CD8-positive, alpha-beta memory T cell (primary cell): ENCODE data around the gene ZC3H4. TPM values are rescaled to one million over a fixed set of nuclear protein-coding genes. Genes with fewer than 3 reads are reported as not detected.

Experiments used
- CTCF ChIA-PET: fragments of 350-600 bp; sonication (Branson Sonifier 250); formaldehyde crosslinking; loops from one replicate; lab custom pipeline; 2021; ENCODE audit warnings: antibody characterized with exemption; lab: Charles Lee
- POLR2A ChIA-PET: fragments of 350-600 bp; sonication (Branson Sonifier 250); formaldehyde crosslinking; loops from one replicate; lab custom pipeline; 2021; ENCODE audit warnings: antibody characterized with exemption; lab: Charles Lee
- DNase-seq, 5 donors: peaks; one replicate each; pipeline versions ENCODE4 v3.0.0 to v3.0.0-alpha.2; 2020 to 2022; ENCODE audit warnings: mixed read lengths in 1 of 5
- H3K27ac ChIP-seq: one replicate; pipeline ENCODE4 v1.7.0; 2013; ENCODE audit warnings: low read depth, mild to moderate bottlenecking, low read length, moderate library complexity
- H3K27me3 ChIP-seq: 2 replicates; pipeline ENCODE4 v1.7.0; 2013; ENCODE audit warnings: low read length, mild to moderate bottlenecking; ENCODE audit not compliant: insufficient read depth, poor library complexity, severe bottlenecking
- H3K36me3 ChIP-seq: 2 replicates; pipeline ENCODE4 v1.7.0; 2013; ENCODE audit warnings: mild to moderate bottlenecking, low read length, moderate library complexity; ENCODE audit not compliant: insufficient read depth
- H3K4me1 ChIP-seq: 2 replicates; pipeline ENCODE4 v1.7.0; 2013; ENCODE audit warnings: mild to moderate bottlenecking, low read length, moderate library complexity; ENCODE audit not compliant: insufficient read depth
- H3K4me3 ChIP-seq: 2 replicates; pipeline ENCODE4 v1.7.0; 2013; ENCODE audit warnings: mild to moderate bottlenecking, low read length
- H3K9me3 ChIP-seq: 2 replicates; pipeline ENCODE4 v1.7.0; 2013; ENCODE audit warnings: mild to moderate bottlenecking, low read length
- H3K27ac Mint-ChIP-seq, 8 donors: one replicate each; pipeline ENCODE4 v1.8.0; 2020 to 2021; ENCODE audit warnings: mixed read lengths in 8 of 8, mild to moderate bottlenecking in 6 of 8, inconsistent platforms in 3 of 8, moderate library complexity in 3 of 8
- H3K27me3 Mint-ChIP-seq, 2 donors: one replicate each; pipeline ENCODE4 v1.8.0; 2020 to 2021; ENCODE audit warnings: mixed read lengths in 2 of 2, mild to moderate bottlenecking in 1 of 2, moderate library complexity in 1 of 2
- H3K36me3 Mint-ChIP-seq, 3 donors: one replicate each; pipeline ENCODE4 v1.8.0; 2020 to 2021; ENCODE audit warnings: mixed read lengths in 3 of 3, inconsistent platforms in 1 of 3, mild to moderate bottlenecking in 1 of 3
- H3K4me1 Mint-ChIP-seq, 3 donors: one replicate each; pipeline ENCODE4 v1.8.0; 2020 to 2021; ENCODE audit warnings: mixed read lengths in 3 of 3, inconsistent platforms in 1 of 3, mild to moderate bottlenecking in 1 of 3
- H3K4me3 Mint-ChIP-seq, 7 donors: one replicate each; pipeline ENCODE4 v1.8.0; 2020 to 2021; ENCODE audit warnings: mixed read lengths in 7 of 7, mild to moderate bottlenecking in 6 of 7, moderate library complexity in 4 of 7, inconsistent platforms in 2 of 7
- H3K9me3 Mint-ChIP-seq, 5 donors: one replicate each; pipeline ENCODE4 v1.8.0; 2020 to 2022; ENCODE audit warnings: mixed read lengths in 5 of 5, mild to moderate bottlenecking in 3 of 5, moderate library complexity in 2 of 5, inconsistent platforms in 1 of 5
- polyA plus RNA-seq: library from polyadenylated mRNA; unstranded; fragments of 300-500 nt; fragmentation: Illumina TruSeq; gene quantifications from one replicate; pipeline ENCODE4 v1.2.3, GENCODE V29; 2021
- total RNA-seq, 2 experiments: library from RNA; stranded (reverse); gene quantifications; one replicate each; pipeline ENCODE4 v1.2.3, GENCODE V29; 2021

The ZC3H4 gene
- total and polyA plus RNA-seq, 3 experiments from 2014 or later, result 3.2 to 99.6 (median 90.3) TPM

GRCh38 chr19:47155148-47155547 lies 41.6 kb upstream of the ZC3H4 start:
- Mint-ChIP-seq H3K27ac (peak overlapping the region in 4 of 8 donors; percentile 55 to 81 (median 61)), H3K36me3 (peaks cover 16 to 49% (median 22%) of the 10 kb centered on the region in 3 donors), H3K4me3 (peak overlapping the region in 5 of 7 donors; percentile 8 to 47 (median 23)), H3K4me1 (peaks cover 40 to 71% (median 58%) of the 10 kb centered on the region in 3 donors), H3K27me3 (no peaks in the 10 kb centered on the region), H3K9me3 (no peaks in the 10 kb centered on the region)
- H3K9me3 ChIP-seq, result no peaks in the 10 kb centered on the region
- no peak for DNase-seq
- ChIA-PET CTCF (interaction anchor here (6.9 to 20.5 kb wide), 2 partner anchors 32 to 92 kb away, joined by 47 to 342 read pairs; no protein-coding TSS in a partner anchor), POLR2A (interaction anchor here (0.6 kb wide), 1 partner anchor 366 kb away, joined by 5 read pairs; no protein-coding TSS in a partner anchor)
- no peak overlapping the region for H3K4me3 ChIP-seq
- H3K27ac ChIP-seq, result no peak overlapping the region
- no peaks in the 10 kb centered on the region for H3K27me3 ChIP-seq
- H3K4me1 ChIP-seq, result peaks cover 50% of the 10 kb centered on the region
- H3K36me3 ChIP-seq, result peaks cover 33% of the 10 kb centered on the region

- ChIA-PET CTCF (interaction anchor here (1.3 to 20.5 kb wide), 4 partner anchors 24 to 140 kb away, joined by 3 to 342 read pairs (median 5); no protein-coding TSS in a partner anchor), POLR2A (no interaction called here)
- no peaks in the 10 kb centered on the region for H3K27me3 Mint-ChIP-seq
- H3K4me3 ChIP-seq, result no peak overlapping the region
- H3K27ac ChIP-seq, result no peak overlapping the region
- H3K27me3 ChIP-seq, result no peaks in the 10 kb centered on the region
- H3K9me3 Mint-ChIP-seq, result no peaks in the 10 kb centered on the region
- H3K4me1 ChIP-seq, result peaks cover 42% of the 10 kb centered on the region
- peak overlapping the region in 3 of 8 donors; percentile 58 to 63 (median 62) for H3K27ac Mint-ChIP-seq
- peaks cover 18 to 56% (median 22%) of the 10 kb centered on the region in 3 donors for H3K36me3 Mint-ChIP-seq
- DNase-seq, result no peak
- H3K36me3 ChIP-seq, result peaks cover 33% of the 10 kb centered on the region
- peaks cover 33 to 62% (median 56%) of the 10 kb centered on the region in 3 donors for H3K4me1 Mint-ChIP-seq
- H3K9me3 ChIP-seq, result no peaks in the 10 kb centered on the region
- no peak overlapping the region for H3K4me3 Mint-ChIP-seq
Observed at GRCh38 chr19:47153266-47153665, 39.7 kb upstream of the ZC3H4 start.

- CTCF ChIA-PET, result interaction anchor here (1.3 to 20.5 kb wide), 2 partner anchors 25 to 95 kb away, joined by 3 to 342 read pairs; no protein-coding TSS in a partner anchor
- Histone ChIP-seq H3K36me3 (peaks cover 33% of the 10 kb centered on the region), H3K4me1 (peaks cover 41% of the 10 kb centered on the region)
Observed at GRCh38 chr19:47152632-47153031, 39.1 kb upstream of the ZC3H4 start.

GRCh38 chr19:47152205-47152604 lies 38.6 kb upstream of the ZC3H4 start:
- Mint-ChIP-seq H3K4me3 (no peak overlapping the region), H3K36me3 (peaks cover 21 to 59% (median 22%) of the 10 kb centered on the region in 3 donors), H3K4me1 (peaks cover 26 to 55% (median 49%) of the 10 kb centered on the region in 3 donors), H3K27me3 (no peaks in the 10 kb centered on the region), H3K9me3 (no peaks in the 10 kb centered on the region), H3K27ac (no peak overlapping the region)
- no peak for DNase-seq
- Histone ChIP-seq H3K4me1 (peaks cover 39% of the 10 kb centered on the region), H3K4me3 (no peak overlapping the region), H3K9me3 (no peaks in the 10 kb centered on the region), H3K27ac (no peak overlapping the region), H3K27me3 (no peaks in the 10 kb centered on the region), H3K36me3 (peaks cover 33% of the 10 kb centered on the region)
- ChIA-PET POLR2A (no interaction called here), CTCF (interaction anchor here (1.3 to 20.5 kb wide), 2 partner anchors 25 to 95 kb away, joined by 3 to 342 read pairs; no protein-coding TSS in a partner anchor)

More at GRCh38 chr19:47152632-47153031, 39.1 kb upstream of the ZC3H4 start:
- H3K4me3 Mint-ChIP-seq, result no peak overlapping the region
- H3K9me3 ChIP-seq, result no peaks in the 10 kb centered on the region
- no peak for DNase-seq
- no peak overlapping the region for H3K4me3 ChIP-seq
- H3K27me3 Mint-ChIP-seq, result no peaks in the 10 kb centered on the region
- H3K4me1 Mint-ChIP-seq, result peaks cover 30 to 59% (median 53%) of the 10 kb centered on the region in 3 donors
- H3K27ac ChIP-seq, result no peak overlapping the region
- H3K27me3 ChIP-seq, result no peaks in the 10 kb centered on the region
- no peaks in the 10 kb centered on the region for H3K9me3 Mint-ChIP-seq
- POLR2A ChIA-PET, result no interaction called here
- peaks cover 21 to 59% (median 22%) of the 10 kb centered on the region in 3 donors for H3K36me3 Mint-ChIP-seq
- H3K27ac Mint-ChIP-seq, result peak overlapping the region in 2 of 8 donors; percentile 58 to 69

- CTCF ChIA-PET, result interaction anchor here (4.0 to 20.5 kb wide), 2 partner anchors 20 to 96 kb away, joined by 20 to 342 read pairs; partner anchors contain the start of gene SAE1
- H3K4me1 Mint-ChIP-seq, result peaks cover 24 to 55% (median 49%) of the 10 kb centered on the region in 3 donors
- no peak for DNase-seq
- H3K27ac Mint-ChIP-seq, result no peak overlapping the region
- H3K9me3 ChIP-seq, result no peaks in the 10 kb centered on the region
- no peak overlapping the region for H3K4me3 ChIP-seq
- H3K36me3 Mint-ChIP-seq, result peaks cover 23 to 58% (median 23%) of the 10 kb centered on the region in 3 donors
- no peaks in the 10 kb centered on the region for H3K9me3 Mint-ChIP-seq
- H3K27ac ChIP-seq, result no peak overlapping the region
- POLR2A ChIA-PET, result no interaction called here
- no peaks in the 10 kb centered on the region for H3K27me3 ChIP-seq
- no peaks in the 10 kb centered on the region for H3K27me3 Mint-ChIP-seq
- peaks cover 33% of the 10 kb centered on the region for H3K36me3 ChIP-seq
- H3K4me3 Mint-ChIP-seq, result no peak overlapping the region
- H3K4me1 ChIP-seq, result peaks cover 39% of the 10 kb centered on the region
Observed at GRCh38 chr19:47151627-47152026, 38.1 kb upstream of the ZC3H4 start.

- no peaks in the 10 kb centered on the region for H3K9me3 Mint-ChIP-seq
- no peaks in the 10 kb centered on the region for H3K27me3 Mint-ChIP-seq
- ChIA-PET CTCF (interaction anchor here (2.5 to 20.5 kb wide), 4 partner anchors 14 to 100 kb away, joined by 9 to 342 read pairs (median 25); no protein-coding TSS in a partner anchor), POLR2A (interaction anchor here (0.7 to 1.1 kb wide), 2 partner anchors 27 to 97 kb away, joined by 3 to 5 read pairs; no protein-coding TSS in a partner anchor)
- Histone ChIP-seq H3K9me3 (no peaks in the 10 kb centered on the region), H3K4me1 (peaks cover 45% of the 10 kb centered on the region), H3K27me3 (no peaks in the 10 kb centered on the region), H3K4me3 (no peak overlapping the region), H3K36me3 (peaks cover 25% of the 10 kb centered on the region), H3K27ac (no peak overlapping the region)
- peaks cover 16 to 63% (median 21%) of the 10 kb centered on the region in 3 donors for H3K36me3 Mint-ChIP-seq
- peaks cover 28 to 59% (median 51%) of the 10 kb centered on the region in 3 donors for H3K4me1 Mint-ChIP-seq
- DNase-seq, result no peak
- H3K4me3 Mint-ChIP-seq, result peak overlapping the region in 2 of 7 donors; percentile 8 to 76
- peak overlapping the region in 7 of 8 donors; percentile 59 to 91 (median 85) for H3K27ac Mint-ChIP-seq
Observed at GRCh38 chr19:47146920-47147319, 33.3 kb upstream of the ZC3H4 start.

- Histone ChIP-seq H3K27me3 (no peaks in the 10 kb centered on the region), H3K36me3 (peaks cover 17% of the 10 kb centered on the region), H3K9me3 (no peaks in the 10 kb centered on the region), H3K4me3 (peak overlapping the region; percentile 22), H3K4me1 (peaks cover 45% of the 10 kb centered on the region), H3K27ac (no peak overlapping the region)
- CTCF ChIA-PET, result interaction anchor here (1.1 to 20.5 kb wide), 9 partner anchors 11 to 101 kb away, joined by 3 to 342 read pairs (median 5); no protein-coding TSS in a partner anchor
- peak in 2 of 5 donors; percentile 50 to 77 for DNase-seq
- Mint-ChIP-seq H3K4me3 (peak overlapping the region; percentile 12 to 74 (median 48)), H3K36me3 (peaks cover 9 to 59% (median 19%) of the 10 kb centered on the region in 3 donors), H3K4me1 (peaks cover 32 to 61% (median 56%) of the 10 kb centered on the region in 3 donors), H3K27me3 (no peaks in the 10 kb centered on the region), H3K27ac (peak overlapping the region; percentile 49 to 94 (median 76)), H3K9me3 (no peaks in the 10 kb centered on the region)
- POLR2A ChIA-PET, result interaction anchor here (0.7 to 1.5 kb wide), 6 partner anchors 11 to 98 kb away, joined by 3 to 6 read pairs (median 3); no protein-coding TSS in a partner anchor
Observed at GRCh38 chr19:47145639-47146486, 32.3 kb upstream of the ZC3H4 start.
